Left colon (tissue), 2 donors: Measurements from ENCODE around the gene TSPAN1. TPM values are rescaled to one million over a fixed set of nuclear protein-coding genes. Genes with fewer than 3 reads are reported as not detected.
A peak's percentile ranks its signal among the peaks of the same experiment; 100 is the strongest.

Experiments
- ATAC-seq: fragments of 200-7000 bp; cut with Tn5 transposase; one replicate; pipeline ENCODE4 v1.9.1; 2020; ENCODE audit warnings: mild to moderate bottlenecking, moderate library complexity
- DNase-seq, 2 donors: peaks; one replicate each; pipeline ENCODE4 v3.0.0-alpha.2; 2020
- intact Hi-C, 2 donors: fragments of 100-400 bp; cut with DNase I in 1 of 2; cut with micrococcal nuclease in 1 of 2; formaldehyde crosslinking; loops; one replicate each; pipeline versions ENCODE4 v1.11.2 to v1.14.0; 2022; cut with DNase I, micrococcal nuclease
- total RNA-seq, 2 donors: library from RNA; stranded (reverse); fragmentation: NEBNext Ultra II Directional; extraction: Animal tissue kit (Norgen Biotek cat#: 25700); gene quantifications; one replicate each; pipeline ENCODE4 v1.2.1, GENCODE V29; 2021
- donor health status: DM: no; HTN: no; CAD: no.
- donor health status: DM: yes; HTN: yes; CAD: no.

Gene TSPAN1
- total RNA-seq, 2 donors from 2014 or later: 1,260 to 2,050 TPM

DNA sequence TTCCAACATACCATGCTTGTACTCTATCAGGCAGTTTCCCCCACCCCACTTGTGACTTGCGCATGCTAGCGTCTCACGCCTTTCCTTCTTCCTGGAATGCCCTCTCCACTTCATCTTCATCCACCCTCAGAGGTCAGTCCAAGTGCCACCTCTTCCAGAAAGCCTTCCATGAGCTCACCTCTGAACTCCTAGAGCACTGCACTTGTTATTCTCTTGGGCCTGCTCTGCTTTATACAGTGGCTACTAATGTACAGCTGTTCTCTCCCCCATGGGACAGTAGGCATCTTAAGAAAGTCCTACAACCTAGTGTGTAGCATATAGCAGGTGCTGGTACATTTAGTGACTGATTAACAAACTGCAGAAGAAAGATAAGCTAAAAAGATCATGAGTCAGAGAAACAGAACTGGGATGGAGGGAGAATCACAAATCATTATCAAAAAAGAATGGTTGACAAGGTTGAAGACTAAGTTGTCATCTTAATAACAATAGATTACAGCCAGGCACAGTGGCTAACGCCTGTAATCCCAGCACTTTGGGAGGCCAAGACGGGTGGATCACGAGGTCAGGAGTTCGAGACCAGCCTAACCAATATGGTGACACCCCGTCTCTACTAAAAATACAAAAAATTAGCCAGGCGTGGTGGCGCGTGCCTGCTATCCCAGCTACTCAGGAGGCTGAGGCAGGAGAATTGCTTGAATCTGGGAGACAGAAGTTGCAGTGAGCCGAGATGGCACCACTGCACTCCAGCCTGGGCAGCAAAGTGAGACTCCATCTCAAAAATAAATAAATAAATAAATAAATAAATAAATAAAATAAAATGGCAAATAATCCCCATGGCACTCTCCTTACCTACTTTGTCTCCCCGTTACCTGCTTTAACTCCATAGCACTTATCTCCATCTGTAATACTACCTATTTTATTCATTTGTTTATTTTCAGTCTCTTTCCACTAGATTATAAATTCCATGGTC is 16.3 kb upstream of the TSPAN1 start:
- no peak for DNase-seq

DNA sequence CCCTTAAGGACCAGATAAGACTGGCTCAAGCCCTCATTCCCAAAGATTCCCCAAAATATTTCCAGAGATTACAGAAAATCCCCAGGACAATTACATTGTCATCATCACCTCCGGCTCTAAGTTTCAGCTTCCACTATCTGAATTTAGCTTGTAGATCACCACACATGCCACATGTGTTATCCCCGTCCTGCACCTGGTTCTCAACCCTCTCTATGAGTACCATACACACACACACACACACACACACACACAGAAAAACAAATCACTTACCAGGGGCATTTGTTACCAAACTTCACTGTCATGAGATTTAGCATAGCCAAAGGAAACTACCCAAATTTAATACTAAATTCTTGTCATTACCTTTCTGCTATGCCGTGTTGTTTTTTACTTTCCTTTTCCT is 15.4 kb upstream of the TSPAN1 start:
- no peak for DNase-seq
- intact Hi-C loops: no loop called here
- ATAC-seq: no peak

More for the DNA sequence above, 16.3 kb upstream of the TSPAN1 start:
- intact Hi-C loops: no loop called here
- no peak for ATAC-seq

DNA sequence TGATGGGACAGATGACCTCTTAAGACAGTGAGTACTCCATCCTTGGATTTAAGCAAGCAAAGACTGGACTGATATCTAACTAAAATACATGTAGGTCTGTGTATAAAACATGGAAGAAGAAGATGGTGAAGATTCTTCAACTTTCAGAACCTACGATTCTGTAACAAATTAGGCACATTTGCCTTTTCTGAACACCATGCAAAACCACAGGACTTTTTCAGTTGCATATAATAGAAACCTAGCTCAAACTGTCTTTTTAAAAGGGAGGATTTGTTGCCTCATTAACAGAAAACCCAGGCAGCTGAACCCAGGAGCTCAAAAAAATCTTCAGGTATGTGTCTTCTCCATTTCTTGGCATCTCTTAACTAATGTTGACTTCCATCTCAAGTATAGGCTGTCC is 14.7 kb upstream of the TSPAN1 start:
- ATAC-seq (no peak), DNase-seq (no peak)
- intact Hi-C loops: no loop called here

DNA sequence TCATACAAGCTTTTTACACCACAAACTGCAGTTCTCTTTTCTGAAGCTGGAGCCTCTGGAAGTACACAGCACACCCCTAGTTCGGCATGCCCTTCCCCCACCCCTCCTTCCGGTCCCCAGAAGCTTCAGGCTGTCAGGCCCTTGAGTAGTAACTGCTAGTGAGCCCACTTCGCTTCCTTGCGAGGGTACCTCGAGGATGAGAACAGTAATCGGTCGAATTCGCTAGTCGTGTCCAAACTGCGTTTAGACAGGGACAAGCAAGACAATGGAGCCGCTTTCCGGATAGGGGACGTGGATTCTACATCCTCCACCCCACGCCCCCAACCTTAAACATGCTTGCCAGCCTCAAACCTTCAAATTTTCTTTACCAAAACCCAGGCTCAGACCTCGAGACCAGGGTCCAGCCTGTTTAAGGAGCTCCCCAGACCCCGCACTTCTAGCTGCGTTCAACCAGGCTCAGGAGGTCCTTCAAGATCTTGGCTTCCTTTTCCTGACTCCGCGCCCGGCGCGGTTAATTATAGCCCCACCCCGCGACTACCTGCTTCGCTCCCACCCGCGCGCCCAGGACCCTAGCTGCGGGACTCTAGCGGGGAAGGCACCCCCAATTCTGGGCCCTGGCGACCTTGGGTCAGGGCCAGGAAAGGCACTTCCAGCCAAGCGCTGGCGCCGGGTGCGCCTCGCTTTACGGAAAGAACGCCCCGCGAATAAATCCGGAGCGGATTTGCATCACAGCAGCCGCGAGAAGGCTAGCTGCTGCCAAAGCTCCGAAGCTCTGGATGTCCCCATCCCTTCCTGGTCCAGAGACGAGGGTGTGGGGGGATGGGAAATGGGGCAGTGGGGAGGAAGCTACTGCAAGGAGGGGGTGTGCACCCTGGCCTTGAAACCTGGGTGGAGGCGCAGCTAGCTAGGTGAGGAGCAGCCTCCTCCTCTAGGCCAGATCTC is 8.1 kb upstream of the TSPAN1 start:
- ATAC-seq: peak; percentile 57
- intact Hi-C loops: no loop called here
- peak in 1 of 2 donors; percentile 59 for DNase-seq

DNA sequence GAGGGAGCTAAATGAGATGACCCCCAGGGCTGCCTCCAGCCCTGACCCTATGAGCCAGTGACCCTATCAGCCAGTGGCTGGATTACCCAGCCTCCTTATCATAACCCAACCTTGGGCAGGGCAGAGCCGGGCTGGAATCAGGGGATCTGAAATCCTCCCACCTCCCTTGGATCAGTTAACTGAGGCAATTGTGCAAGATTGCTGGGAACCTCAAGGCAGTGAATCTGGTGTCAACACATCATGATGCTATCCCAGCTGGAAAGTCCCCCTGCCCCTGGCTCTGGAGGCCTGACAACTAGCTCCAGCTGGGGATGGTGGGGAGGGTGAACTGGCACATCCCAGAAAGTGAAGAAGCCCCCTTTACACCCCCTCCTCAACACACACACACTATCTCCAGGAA is 6.4 kb upstream of the TSPAN1 start:
- intact Hi-C loops: no loop called here
- DNase-seq (no peak), ATAC-seq (no peak)

DNA sequence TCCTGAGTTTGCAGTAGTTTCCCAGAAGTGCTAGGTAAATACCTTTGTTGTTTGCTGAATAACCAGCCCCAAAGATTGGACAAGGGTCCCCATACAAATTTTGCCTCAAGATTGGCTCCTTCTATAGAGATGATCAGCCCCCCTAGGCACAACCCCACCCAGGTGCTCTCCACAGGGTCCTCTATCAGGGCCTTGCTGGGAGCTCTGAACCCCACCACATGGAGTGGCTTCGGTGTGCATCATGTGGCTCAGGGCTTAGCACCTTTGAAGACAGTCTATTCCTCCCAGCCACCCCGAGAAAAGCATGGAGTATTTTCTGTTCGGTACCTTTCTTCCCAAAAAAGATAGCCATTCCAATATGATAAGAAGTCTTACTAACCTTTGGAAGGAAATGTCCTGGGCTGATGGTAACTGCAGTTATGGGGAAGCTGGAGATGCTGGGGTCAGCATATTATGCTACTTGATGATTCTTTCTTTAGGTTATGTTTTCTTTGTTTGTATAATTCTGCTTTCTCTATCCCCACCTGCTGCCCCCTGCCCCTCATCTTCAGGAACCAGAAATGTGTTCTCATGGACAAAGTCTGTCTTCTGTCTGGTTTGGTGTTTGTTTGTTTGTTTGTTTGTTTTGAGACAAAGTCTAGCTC is 5.0 kb upstream of the TSPAN1 start:
- intact Hi-C loops: no loop called here
- ATAC-seq (no peak), DNase-seq (no peak)

DNA sequence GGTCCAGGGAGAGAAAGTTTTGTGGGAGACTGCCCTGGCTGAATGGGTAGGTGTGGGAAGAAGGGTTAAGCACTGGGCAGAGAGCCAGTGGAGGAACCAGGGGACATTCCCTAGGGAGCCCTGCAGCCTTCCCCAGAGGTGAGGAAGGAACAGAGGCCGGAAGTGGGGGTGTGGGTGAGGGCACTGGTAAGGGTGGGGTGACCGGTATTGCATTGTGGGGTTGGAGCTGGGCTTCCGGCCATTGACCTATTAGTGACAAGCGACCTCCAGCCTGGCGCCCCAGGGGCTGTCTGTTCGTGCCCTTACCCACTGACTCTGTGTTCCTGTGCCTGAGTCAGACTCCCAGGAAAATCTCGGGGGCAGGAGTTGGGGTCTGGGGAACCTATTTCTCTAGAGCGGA is 3.5 kb upstream of the TSPAN1 start:
- no peak for ATAC-seq
- intact Hi-C loops: no loop called here
- DNase-seq: no peak

DNA sequence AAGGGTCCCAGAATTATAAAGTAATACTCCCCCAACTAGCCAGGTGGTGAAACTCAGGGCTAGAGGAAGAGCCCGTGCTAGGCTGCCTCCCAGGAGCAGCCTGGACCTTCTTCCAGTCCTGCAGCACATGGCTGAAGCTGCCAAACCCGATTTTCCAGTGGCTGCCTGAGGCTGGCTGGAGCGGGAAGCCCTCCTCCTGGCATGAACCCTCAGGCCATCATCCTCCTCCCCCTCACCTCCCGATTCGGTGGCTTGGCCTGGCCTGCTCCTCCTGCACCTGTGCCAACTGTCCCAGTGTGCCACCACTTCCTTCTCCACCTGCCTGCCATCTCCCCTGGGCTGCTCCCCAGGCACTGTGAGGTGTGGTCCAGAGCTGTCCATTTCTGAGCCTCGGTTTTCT is 3.0 kb upstream of the TSPAN1 start:
- intact Hi-C loops: no loop called here
- ATAC-seq (peak; percentile 67), DNase-seq (peak in 1 of 2 donors; percentile 66)

DNA sequence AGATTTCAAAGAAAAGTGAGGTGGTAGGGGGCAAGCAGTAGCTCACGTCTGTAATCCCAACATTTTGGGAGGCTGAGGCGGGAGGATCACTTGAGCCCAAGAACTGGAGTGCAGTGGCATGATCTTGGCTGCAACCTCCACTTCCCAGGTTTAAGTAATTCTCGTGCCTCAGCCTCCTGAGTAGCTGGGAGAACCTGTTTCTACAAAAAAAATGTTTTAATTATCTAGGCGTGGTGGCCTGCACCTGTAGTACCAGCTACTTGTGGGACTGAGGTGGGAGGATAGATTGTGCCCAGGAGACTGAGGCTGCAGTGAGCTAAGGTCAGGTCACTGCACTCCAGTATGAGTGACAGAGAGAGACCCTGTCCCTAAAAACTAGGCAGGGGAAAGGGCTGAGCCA is 2.6 kb upstream of the TSPAN1 start:
- intact Hi-C loops: no loop called here
- DNase-seq (no peak), ATAC-seq (peak; percentile 43)

DNA sequence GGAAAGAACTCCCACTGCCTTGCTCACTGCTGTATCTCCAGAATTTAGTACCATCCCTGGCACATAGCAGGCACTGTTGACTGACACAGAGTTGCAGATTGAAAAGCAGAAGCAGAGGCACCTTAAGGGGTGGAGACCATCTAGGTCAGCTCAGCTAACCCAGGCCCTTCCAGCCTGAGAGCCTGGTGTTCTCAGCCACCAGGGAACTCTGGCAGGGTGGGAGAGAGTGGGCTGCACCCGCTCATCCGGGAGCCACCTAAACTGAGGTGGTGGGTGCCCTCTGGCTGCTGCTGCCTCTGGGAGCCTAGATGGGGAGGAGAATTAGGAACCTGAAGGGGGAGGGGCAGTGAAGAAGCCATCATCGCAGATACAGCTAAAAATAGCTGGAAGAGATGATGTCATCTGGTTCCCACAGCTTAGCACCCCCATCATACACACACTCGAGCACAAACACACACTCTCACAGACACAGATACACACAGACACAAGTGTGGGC is 1.5 kb upstream of the TSPAN1 start:
- intact Hi-C loops: no loop called here
- no peak for DNase-seq
- no peak for ATAC-seq

DNA sequence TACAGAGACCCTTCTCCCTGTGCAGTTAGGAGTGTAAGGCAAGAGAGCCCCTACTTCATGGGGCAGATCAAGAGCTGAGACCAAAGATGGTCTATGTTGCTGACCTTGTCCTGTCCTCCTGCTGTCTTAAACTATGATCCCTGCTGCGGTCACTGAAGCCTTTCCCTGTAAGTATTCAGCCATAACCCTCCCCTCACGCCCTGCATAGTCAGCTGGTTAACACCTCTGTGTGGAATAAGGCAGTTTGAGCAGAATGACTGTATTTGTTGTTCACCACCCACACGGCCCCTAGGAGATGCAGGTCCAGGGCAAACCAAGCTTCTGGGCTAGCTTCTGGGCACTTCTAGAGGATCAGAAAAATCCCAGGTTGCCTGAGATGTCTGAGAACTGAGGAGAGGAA is 356 bp downstream of the TSPAN1 start:
- intact Hi-C loops: no loop called here
- DNase-seq (no peak), ATAC-seq (no peak)

DNA sequence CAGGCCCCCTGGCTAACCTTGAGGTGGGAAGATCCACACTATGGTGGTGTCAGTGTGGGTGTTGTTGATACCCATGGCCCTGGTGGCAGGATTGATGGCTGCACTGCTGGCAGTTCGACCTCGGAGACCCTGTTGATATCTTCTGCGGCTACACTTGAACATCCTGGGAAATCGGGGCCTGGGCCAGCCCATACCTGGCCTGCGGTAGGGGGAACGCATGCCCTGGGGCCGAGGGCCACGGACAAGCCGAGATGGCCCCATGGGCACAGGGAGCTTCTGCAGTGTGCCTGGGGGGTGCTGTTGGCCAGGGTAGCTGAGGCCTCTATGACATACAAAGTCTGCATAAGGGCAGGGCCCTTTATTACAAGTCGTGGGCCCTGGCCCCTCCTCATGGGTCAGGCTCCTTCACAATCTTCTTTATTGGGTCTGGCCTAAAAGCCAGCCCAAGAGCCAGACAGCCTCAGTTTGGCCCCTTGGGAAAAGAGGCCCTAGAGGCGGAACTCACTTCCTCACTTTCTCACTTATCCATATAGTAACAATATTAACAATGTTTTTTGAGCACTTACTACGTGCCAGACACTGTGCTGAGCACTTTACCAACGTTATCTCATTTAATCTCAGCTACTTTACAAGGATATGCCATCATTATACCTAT is 1.5 kb downstream of the TSPAN1 start, which contains the start of gene P3R3URF:
Gene P3R3URF, minus strand, starts transcription at position 278 of the 655 bp plus-strand sequence. Its CDS starts 17 bp downstream, at position 261.
- no peak for ATAC-seq
- no peak for DNase-seq
- intact Hi-C loops: no loop called here

DNA sequence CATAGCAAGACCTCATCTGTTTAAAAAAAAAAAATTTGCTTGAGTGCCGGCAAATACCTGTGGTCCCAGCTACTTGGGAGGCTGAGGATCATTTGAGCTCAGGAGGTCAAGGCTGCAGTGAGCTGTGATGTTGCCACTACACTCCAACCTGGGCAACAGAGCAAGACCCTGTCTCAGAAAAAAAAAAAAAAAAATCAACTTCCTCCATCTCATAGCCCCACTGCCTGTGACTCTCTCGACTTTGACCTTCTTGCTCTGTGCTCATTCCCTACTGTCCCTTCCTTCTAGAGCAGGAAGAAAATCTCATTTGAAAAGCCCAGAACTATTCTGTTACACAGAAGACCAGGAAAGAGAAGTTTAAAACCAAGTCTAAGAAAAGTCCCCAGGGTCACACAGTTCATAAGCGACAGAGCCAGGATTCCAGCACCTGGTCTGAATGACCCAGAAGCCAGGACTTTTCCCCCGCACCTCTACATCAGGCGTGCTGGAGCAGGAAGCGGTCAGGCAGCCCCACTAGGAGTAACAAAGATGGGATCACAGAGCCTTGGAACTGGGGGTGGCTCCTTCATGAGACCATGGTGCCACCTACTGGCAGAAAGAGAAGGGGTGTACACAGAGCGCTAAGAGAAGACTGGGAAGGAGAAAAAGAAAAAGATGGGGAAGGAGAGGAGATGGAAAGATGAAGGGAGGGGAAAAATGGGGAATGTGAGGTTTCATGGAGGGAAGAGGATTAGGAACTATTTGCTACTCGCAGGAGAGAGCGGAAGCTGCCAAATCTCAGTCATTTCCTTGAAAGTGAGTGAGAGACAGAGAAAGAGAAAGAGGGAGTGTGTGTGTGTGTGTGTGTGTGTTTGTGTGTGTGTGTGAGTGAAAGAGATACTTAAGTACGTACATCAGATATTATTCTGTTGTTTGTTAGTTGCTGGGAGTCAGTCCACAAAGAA is 4.5 kb downstream of the TSPAN1 start:
- peak; percentile 81 to 87 for DNase-seq
- peak; percentile 55 for ATAC-seq
- intact Hi-C loops: loop anchor here (2.0 to 5.0 kb wide), 2 partner anchors 142 to 143 kb away; no protein-coding TSS in a partner anchor

DNA sequence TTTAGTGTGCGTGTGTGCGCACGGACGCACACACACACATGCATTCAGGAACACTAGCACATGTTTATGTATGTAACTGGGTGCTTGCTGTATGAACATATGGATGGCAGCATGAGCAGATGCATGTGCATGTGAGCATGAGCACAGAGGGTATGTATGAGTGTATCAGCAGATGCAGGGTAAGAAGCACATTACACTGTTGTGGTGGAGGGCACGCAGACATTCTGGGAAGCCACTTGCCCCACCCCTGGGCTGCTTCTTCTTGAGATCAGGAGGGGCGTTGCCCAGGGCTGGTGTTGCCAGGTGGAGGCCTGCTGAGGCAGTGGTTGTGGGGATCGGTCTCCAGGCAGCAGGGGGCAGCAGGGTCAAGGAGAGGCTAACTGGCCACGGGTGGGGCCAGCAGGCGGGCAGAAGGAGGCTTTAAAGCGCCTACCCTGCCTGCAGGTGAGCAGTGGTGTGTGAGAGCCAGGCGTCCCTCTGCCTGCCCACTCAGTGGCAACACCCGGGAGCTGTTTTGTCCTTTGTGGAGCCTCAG is 5.3 kb downstream of the TSPAN1 start:
- intact Hi-C loops: loop anchor here in 1 of 2 donors (5.0 kb wide), 1 partner anchor 143 kb away; no protein-coding TSS in a partner anchor
- ATAC-seq (peak; percentile 69), DNase-seq (peak; percentile 92 to 94)

DNA sequence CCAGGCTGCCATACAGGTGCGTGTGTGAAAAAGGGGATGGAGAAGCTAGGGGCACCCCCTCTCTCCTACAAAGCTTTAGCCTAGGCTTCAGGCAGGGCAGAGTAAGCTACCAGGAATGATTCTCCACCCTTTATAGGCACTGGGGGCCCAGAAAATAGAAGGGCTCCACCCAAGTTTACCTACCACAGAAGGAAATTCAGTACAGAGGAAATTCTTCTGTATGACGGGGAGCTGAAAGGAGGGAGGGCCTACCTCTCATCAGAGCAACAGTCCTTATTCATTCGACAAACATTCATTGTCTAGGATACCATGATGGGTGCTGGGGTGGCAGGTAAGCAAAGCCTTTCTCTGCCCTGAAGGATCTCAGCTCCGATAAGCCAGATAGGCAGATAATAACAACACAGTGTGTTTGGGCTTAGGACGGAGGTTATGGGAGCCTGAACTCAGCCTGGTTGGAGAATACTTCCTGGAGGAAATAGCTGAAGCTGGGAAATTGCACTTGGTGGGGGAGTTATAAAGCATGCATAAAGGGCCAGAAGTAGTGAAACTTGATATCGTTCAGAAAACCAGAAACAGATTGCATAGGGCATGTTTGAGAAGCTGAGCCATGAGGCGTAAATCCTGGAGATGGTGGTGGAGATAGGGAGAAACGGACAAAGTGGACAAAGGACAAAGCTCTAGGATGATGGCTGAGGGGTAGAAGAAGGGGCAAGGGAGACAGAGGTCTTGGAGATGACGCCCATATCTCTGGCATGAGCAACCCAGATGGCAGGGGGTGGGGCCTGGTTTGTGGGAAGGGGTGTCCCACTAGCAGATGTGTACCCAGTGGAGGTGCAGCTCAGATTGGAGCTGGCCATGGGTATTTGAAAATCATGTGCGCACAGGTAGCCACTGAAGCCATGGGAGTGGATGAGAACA is 6.7 kb downstream of the TSPAN1 start:
- peak in 1 of 2 donors; percentile 39 for DNase-seq
- ATAC-seq: peak; percentile 34
- intact Hi-C loops: loop anchor here in 1 of 2 donors (5.0 kb wide), 1 partner anchor 144 kb away; no protein-coding TSS in a partner anchor
